Measurements from ENCODE around the gene RPTOR.

Gene RPTOR

GRCh38 chr17:80921741-80922579, 377.3 kb downstream of the RPTOR start:
- no peak for DNase-seq

DNA sequence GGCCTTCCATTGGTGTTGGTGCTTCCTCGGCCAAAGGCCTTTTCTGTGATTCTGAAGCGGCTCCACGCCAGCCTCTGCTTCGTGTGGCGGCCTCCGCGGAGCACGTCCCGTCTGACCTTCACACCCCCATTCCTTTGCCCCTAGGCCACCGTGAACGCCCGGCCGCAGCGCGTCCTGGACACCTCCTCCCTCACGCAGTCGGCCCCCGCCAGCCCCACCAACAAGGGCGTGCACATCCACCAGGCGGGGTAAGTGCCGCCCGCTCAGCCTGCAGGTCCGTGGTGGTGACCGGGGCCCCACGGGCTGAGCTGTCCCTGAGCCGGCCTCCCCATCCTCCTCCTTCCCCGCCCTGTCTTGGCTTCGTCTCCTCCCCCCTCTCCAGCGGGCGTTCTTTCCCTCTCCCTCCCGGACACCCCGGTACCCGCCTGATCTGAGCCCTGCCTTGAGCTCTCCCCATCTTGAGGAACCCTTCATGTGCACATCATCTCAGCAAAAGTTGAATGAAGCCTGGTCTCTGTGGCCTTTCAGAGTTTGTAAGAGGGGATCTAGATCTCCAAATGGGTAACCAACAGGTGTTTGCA, 378.0 kb downstream of the RPTOR start:
- no peak for DNase-seq

DNA sequence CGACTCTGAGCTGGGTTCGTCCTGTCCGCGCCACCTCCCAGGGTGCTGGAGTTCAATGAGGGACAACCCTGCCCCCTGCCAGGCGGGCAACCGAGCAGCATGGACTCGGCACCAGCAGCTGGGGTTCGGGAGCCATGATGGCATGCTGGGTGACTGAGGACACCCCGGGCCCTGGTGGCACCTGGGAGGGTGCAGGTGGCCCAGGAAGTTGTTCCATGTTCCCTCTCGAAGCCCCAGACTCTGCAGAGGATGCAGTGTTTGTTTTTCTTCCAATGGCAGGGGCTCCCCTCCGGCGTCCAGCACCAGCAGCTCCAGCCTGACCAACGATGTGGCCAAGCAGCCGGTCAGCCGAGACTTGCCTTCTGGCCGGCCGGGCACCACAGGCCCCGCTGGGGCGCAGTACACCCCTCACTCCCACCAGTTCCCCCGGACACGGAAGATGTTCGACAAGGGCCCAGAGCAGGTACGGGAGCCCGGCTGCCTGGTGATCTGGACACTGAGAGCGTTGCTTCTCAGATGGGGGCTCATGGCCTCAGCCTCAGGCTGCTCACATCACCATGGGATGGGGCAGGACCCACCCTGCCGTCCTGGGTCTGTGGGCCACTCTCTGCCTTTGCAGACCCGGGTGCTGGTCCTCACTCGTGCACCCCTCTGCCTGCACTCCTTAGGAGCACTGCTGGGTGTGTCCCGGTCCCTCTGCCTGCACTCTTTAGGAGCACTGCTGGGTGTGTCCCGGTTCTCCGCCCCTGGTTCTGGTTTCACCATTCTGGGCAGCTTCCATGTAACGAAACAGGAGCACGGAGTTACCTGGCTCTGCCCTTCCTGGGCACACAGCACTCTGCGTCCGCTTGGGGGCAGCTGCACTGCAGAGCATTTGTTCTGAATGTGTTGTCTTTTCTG, 378.8 kb downstream of the RPTOR start:
- DNase-seq, result no peak

- DNase-seq, result no peak
These were observed 379.6 kb downstream of the RPTOR start for GRCh38 chr17:80924111-80924806.

GRCh38 chr17:80924807-80925610, 380.4 kb downstream of the RPTOR start:
- no peak for DNase-seq

DNA sequence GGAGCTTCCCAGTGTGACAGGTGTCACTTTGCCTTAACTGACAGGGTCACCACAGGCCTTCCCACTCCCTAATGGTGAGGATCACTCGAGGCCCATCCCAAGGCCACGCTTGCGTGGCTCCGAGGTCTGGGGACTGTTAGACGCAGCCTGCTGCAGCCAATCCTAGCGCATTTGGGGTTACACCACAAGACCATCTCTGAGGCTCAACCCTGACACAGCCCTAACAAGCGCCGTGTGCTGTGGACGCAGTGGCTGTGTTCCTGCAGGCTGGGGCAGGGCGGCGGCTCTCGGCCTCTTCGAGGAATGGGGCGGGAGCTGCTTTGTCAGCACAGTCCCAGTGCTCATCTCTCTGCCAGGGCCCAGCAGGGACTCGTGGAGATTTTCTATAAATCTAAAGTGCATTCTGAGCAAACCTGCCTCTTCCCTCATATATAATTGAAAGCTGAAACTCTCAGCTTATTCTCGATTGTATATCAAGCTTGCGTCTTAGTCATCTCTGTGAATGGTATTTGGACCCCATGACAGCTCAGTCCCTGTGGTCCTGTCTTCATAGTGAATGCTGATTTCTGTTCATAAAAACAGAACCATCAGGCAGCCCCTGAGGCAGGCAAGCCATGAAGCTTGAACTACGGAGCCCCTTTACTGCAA, 381.2 kb downstream of the RPTOR start:
- DNase-seq, result no peak

DNA sequence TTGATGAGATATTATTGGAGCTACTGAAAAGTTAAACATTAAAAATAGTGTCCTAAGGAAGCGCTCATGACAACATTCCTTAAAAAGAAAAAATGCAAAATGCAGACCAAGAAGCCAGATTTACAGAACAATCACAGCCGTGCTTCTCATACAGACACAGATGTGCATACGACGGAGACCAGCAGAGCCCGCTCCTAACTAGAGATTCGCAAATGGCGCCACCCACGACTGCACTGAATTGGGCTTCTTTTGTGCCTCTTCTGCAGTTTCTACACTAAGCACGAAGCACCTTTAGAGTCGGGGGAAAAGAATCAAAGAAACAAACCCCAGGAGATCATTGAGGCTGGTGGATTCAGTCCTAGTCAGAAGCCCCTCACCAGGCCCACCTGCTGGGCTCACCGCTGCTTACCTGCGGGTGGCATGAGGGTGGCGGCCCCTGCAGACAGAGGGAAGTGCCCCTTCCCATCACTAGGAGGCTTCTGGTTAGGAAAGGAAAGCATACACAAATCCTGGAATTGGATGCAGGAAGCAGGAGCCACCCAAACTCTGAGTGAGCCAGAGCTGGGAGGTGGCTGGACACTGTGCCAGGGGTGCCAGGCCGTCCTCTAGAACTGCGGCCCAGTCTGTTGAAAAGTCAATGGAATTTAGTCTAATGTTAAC, 382.1 kb downstream of the RPTOR start:
- DNase-seq, result no peak

DNA sequence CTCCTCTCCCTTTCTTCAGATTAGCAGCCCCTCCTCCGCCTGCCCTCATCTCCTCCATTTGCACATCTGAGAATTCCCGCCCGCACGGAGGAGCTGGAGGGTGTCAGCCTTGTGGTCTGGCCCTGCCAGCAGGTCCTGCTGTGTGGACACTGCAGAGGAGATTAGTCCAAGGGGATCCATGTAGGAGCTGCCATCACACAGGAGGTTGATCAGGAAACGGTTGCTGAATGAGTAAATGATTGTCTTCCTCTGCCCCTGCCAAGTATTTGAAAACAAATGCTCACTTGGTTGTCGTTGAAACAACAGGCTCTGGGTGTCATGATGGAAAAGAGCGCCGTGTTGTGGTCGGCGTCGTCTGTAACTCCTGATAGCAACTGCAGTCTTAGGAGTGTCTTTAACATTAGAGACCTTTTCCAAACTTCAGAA, 383.2 kb downstream of the RPTOR start:
- DNase-seq, result no peak

DNA sequence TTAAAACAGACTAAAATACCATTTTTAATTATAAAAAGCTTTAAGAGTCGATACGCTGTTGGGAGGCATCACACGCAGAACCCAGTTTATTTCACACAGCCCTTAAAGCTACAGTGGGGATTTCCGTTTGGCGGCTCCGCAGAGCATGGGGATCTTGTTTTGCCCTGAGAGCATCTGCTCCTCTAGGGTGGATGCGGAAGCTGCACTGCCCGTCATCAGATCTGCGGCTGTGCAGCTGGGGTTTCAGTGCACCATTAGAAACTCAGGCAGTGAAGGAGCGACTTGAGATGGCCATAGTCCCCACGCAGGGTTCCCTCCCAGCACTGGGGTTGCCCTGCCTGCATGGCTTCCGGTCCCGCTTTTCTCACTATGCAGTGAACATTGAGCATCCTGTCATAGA, 384.8 kb downstream of the RPTOR start:
- DNase-seq, result no peak

DNA sequence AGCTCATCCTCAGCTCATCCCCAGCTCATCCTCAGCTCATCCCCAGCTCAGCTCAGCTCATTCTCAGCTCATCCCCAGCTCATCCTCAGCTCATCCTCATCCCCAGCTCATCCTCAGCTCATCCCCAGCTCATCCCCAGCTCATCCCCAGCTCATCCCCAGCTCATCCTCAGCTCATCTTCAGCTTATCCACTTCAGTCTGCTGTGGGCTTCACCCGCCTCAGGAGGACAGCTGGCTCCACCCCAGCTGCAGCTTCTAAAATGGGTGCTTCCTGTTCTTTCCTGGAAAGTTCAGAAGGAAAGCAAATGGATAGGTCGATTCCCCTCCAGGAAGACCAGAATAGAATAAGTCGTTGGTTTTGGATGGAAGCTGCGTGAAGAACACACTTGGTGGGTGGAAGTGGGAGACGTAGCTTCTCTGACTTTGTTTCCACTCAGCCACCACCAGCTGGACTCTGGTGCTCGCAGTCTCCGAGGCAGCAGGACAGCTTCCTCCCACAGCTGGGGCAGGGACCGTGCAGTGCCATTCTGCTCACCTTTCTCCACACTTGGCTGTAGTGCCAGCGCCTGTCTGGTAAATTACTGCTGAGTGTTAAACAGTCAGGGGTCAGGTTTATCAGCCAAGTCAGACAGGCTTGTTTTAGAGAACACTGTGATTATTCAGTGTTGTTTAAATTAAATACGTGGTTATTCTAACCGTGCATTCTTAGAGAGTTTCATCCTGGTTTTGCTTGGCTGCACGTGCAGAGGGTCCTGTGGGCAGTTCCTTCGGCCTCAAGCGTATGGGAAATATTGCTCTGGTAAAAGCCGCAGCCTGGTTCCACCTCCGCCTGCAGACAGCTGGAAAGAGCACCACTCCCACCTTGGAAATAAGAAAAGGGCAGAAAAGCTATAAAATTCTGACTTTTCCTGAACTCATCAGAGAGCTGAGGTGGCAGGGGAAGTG, 386.0 kb downstream of the RPTOR start:
- DNase-seq, result no peak

GRCh38 chr17:80931421-80932265, 387.0 kb downstream of the RPTOR start:
- DNase-seq, result no peak

GRCh38 chr17:80935526-80935925, 390.9 kb downstream of the RPTOR start:
- no peak for DNase-seq

GRCh38 chr17:80936218-80936617, 391.6 kb downstream of the RPTOR start:
- no peak for DNase-seq

- no peak for DNase-seq
These were observed 392.1 kb downstream of the RPTOR start for GRCh38 chr17:80936723-80937122.

GRCh38 chr17:80937462-80938381, 393.1 kb downstream of the RPTOR start:
- no peak for DNase-seq

GRCh38 chr17:80938556-80938955, 393.9 kb downstream of the RPTOR start:
- no peak for DNase-seq
